H9 (cell line): ENCODE data around the gene SLC35G6. TPM values are rescaled to one million over a fixed set of nuclear protein-coding genes. Genes with fewer than 3 reads are reported as not detected.
A peak's percentile ranks its signal among the peaks of the same experiment; 100 is the strongest.

Experiments used
- DNase-seq: peaks from one replicate; pipeline ENCODE4 v3.0.0-alpha.2; 2017
- H2AFZ ChIP-seq: one replicate; pipeline ENCODE4 v1.6.1; 2013; ENCODE audit warnings: mild to moderate bottlenecking, low read length, control low read depth, moderate library complexity
- H2AK5ac ChIP-seq: 2 replicates; pipeline ENCODE4 v1.6.1; 2013; ENCODE audit warnings: low read length, control low read depth, mixed read lengths; ENCODE audit not compliant: insufficient read length
- H2BK120ac ChIP-seq: one replicate; pipeline ENCODE4 v1.6.1; 2013; ENCODE audit warnings: low read depth, mild to moderate bottlenecking, low read length, control low read depth, inconsistent platforms; ENCODE audit not compliant: poor library complexity, severe bottlenecking
- H2BK12ac ChIP-seq: 2 replicates; pipeline ENCODE4 v1.6.1; 2013; ENCODE audit warnings: low read length, control low read depth, mixed read lengths, low read depth; ENCODE audit not compliant: insufficient read length
- H2BK15ac ChIP-seq: 2 replicates; pipeline ENCODE4 v1.6.1; 2013; ENCODE audit warnings: low read depth, low read length, control low read depth
- H2BK20ac ChIP-seq: one replicate; pipeline ENCODE4 v1.6.1; 2013; ENCODE audit warnings: low read depth, mild to moderate bottlenecking, low read length, control low read depth, inconsistent platforms; ENCODE audit not compliant: poor library complexity, severe bottlenecking
- H2BK5ac ChIP-seq: 2 replicates; pipeline ENCODE4 v1.6.1; 2013; ENCODE audit warnings: low read length, control low read depth, mixed read lengths; ENCODE audit not compliant: insufficient read length
- H3K14ac ChIP-seq: 2 replicates; pipeline ENCODE4 v1.6.1; 2013; ENCODE audit warnings: low read length, control low read depth; ENCODE audit not compliant: insufficient read depth
- H3K18ac ChIP-seq: 2 replicates; pipeline ENCODE4 v1.6.1; 2013; ENCODE audit warnings: low read depth, mild to moderate bottlenecking, mixed read lengths, low read length, control low read depth; ENCODE audit not compliant: insufficient read length
- H3K23ac ChIP-seq: 2 replicates; pipeline ENCODE4 v1.6.1; 2013; ENCODE audit warnings: low read length, control low read depth, mixed read lengths, low read depth; ENCODE audit not compliant: insufficient read length
- H3K23me2 ChIP-seq: 2 replicates; pipeline ENCODE4 v1.6.1; 2013; ENCODE audit warnings: low read depth, mild to moderate bottlenecking, mixed read lengths, low read length, control low read depth; ENCODE audit not compliant: insufficient read length, poor library complexity, severe bottlenecking
- H3K27ac ChIP-seq: 2 replicates; pipeline ENCODE4 v1.5.1; 2013; ENCODE audit warnings: low read length, control low read depth, mixed read lengths, low read depth; ENCODE audit not compliant: insufficient read length
- H3K27me3 ChIP-seq: 2 replicates; pipeline ENCODE4 v1.6.1; 2013; ENCODE audit warnings: low read length, control low read depth, inconsistent platforms; ENCODE audit not compliant: insufficient read depth
- H3K4ac ChIP-seq: 2 replicates; pipeline ENCODE4 v1.6.1; 2013; ENCODE audit warnings: low read depth, mild to moderate bottlenecking, control low read depth, inconsistent platforms, low read length, moderate library complexity
- H3K4me1 ChIP-seq: 2 replicates; pipeline ENCODE4 v1.6.1; 2013; ENCODE audit warnings: low read length, control low read depth, inconsistent platforms; ENCODE audit not compliant: insufficient read depth
- H3K4me2 ChIP-seq: 2 replicates; pipeline ENCODE4 v1.6.1; 2013; ENCODE audit warnings: low read length, control low read depth, mixed read lengths; ENCODE audit not compliant: insufficient read length, insufficient read depth
- H3K56ac ChIP-seq: 2 replicates; pipeline ENCODE4 v1.6.1; 2013; ENCODE audit warnings: low read depth, mild to moderate bottlenecking, mixed read lengths, low read length, control low read depth; ENCODE audit not compliant: insufficient read length
- H3K79me1 ChIP-seq: 2 replicates; pipeline ENCODE4 v1.6.1; 2013; ENCODE audit warnings: low read depth, mild to moderate bottlenecking, moderate library complexity, low read length, control low read depth, inconsistent platforms; ENCODE audit not compliant: insufficient read depth, poor library complexity, severe bottlenecking
- H3K79me2 ChIP-seq: 2 replicates; pipeline ENCODE4 v1.6.1; 2013; ENCODE audit warnings: low read length, control low read depth, inconsistent platforms; ENCODE audit not compliant: insufficient read depth
- H3K9ac ChIP-seq: 2 replicates; pipeline ENCODE4 v1.6.1; 2013; ENCODE audit warnings: low read length, control low read depth, mixed read lengths; ENCODE audit not compliant: insufficient read length; ENCODE audit errors: extremely low read depth
- H3K9me3 ChIP-seq: one replicate; pipeline ENCODE4 v1.6.1; 2013; ENCODE audit warnings: low read depth, low read length, inconsistent platforms; ENCODE audit not compliant: control insufficient read depth
- H3T11ph ChIP-seq: one replicate; pipeline ENCODE4 v1.6.1; 2013; ENCODE audit warnings: mild to moderate bottlenecking, low read length, control low read depth, inconsistent platforms
- H4K20me1 ChIP-seq: one replicate; pipeline ENCODE4 v1.6.1; 2013; ENCODE audit not compliant: control insufficient read depth, insufficient read length, insufficient read depth
- H4K5ac ChIP-seq: 2 replicates; pipeline ENCODE4 v1.6.1; 2013; ENCODE audit warnings: low read depth, mild to moderate bottlenecking, mixed read lengths, low read length, control low read depth; ENCODE audit not compliant: insufficient read length
- H4K8ac ChIP-seq: replicated peaks from 2 replicates; pipeline ENCODE4 v1.6.1; 2013; ENCODE audit warnings: low read length, control low read depth, mixed read lengths, low read depth; ENCODE audit not compliant: insufficient read length
- H4K91ac ChIP-seq: 2 replicates; pipeline ENCODE4 v1.6.1; 2013; ENCODE audit warnings: low read depth, mild to moderate bottlenecking, moderate library complexity, mixed read lengths, low read length, control low read depth; ENCODE audit not compliant: insufficient read length
- H3K27ac Mint-ChIP-seq, 3 experiments: 2 replicates in 2 of 3; 3 replicates in 1 of 3; pipeline ENCODE4 v1.8.0; 2020 to 2021; ENCODE audit warnings: mixed read lengths in 3 of 3, mild to moderate bottlenecking in 1 of 3, moderate library complexity in 1 of 3
- H3K27me3 Mint-ChIP-seq: 2 replicates; pipeline ENCODE4 v1.8.0; 2021; ENCODE audit warnings: low read depth, mild to moderate bottlenecking, moderate library complexity, mixed read lengths
- H3K36me3 Mint-ChIP-seq, 3 experiments: 2 replicates in 2 of 3; 3 replicates in 1 of 3; pipeline ENCODE4 v1.8.0; 2020 to 2021; ENCODE audit warnings: low read depth in 3 of 3, mixed read lengths in 3 of 3; ENCODE audit not compliant: insufficient read depth in 1 of 3
- H3K4me1 Mint-ChIP-seq, 2 experiments: 2 replicates each; pipeline ENCODE4 v1.8.0; 2020; ENCODE audit warnings: mixed read lengths in 2 of 2
- H3K4me3 Mint-ChIP-seq, 2 experiments: 2 replicates in 1 of 2; 3 replicates in 1 of 2; pipeline ENCODE4 v1.8.0; 2020 to 2021; ENCODE audit warnings: mild to moderate bottlenecking in 2 of 2, mixed read lengths in 2 of 2, moderate library complexity in 1 of 2
- H3K9me3 Mint-ChIP-seq, 2 experiments: 2 replicates in 1 of 2; 3 replicates in 1 of 2; pipeline ENCODE4 v1.8.0; 2020; ENCODE audit warnings: mild to moderate bottlenecking in 2 of 2, mixed read lengths in 2 of 2, moderate library complexity in 1 of 2
- CTCF ChIP-seq: fragments of 200-600 bp; sonication (generic); conservative IDR thresholded peaks from 3 replicates; pipeline ENCODE4 v1.8.0; 2021; ENCODE audit warnings: antibody characterized with exemption, mild to moderate bottlenecking
- WGBS: extraction: QIAGEN DNeasy Blood & Tissue Kit; methylation state at CpG from one replicate; pipeline ENCODE4 v1.1.7; 2013; ENCODE audit warnings: missing lambda C conversion rate, low lambda C conversion rate, mixed read lengths; ENCODE audit not compliant: insufficient read length; ENCODE audit errors: extremely low coverage; 5-methylcytosine and 5-hydroxymethylcytosine counted together
- total RNA-seq: library from RNA; stranded (reverse); gene quantifications from 2 replicates; pipeline ENCODE4 v1.2.1, GENCODE V29; 2021

The SLC35G6 gene
- total RNA-seq, 1 experiment from 2014 or later: not detected

GRCh38 chr17:7465597-7466275 is 15.5 kb upstream of the SLC35G6 start:
- Histone ChIP-seq H3K4ac (no peak overlapping the region), H2BK5ac (no peak overlapping the region), H4K91ac (no peak overlapping the region), H3K9ac (no peak overlapping the region), H2AK5ac (no peak overlapping the region), H3T11ph (no peak overlapping the region), H3K56ac (no peak overlapping the region), H3K27me3 (no peaks in the 10 kb centered on the region), H2BK20ac (no peak overlapping the region), H3K79me1 (no peaks in the 10 kb centered on the region), H4K20me1 (peaks cover 2% of the 10 kb centered on the region), H3K23me2 (no peaks in the 10 kb centered on the region), H3K9me3 (no peaks in the 10 kb centered on the region), H3K18ac (no peak overlapping the region), H3K79me2 (no peaks in the 10 kb centered on the region), H2AFZ (no peak overlapping the region), H2BK15ac (no peak overlapping the region), H2BK12ac (no peak overlapping the region), H4K5ac (no peak overlapping the region), H2BK120ac (no peak overlapping the region), H3K23ac (no peak overlapping the region), H3K4me2 (no peak overlapping the region), H3K14ac (no peak overlapping the region), H3K4me1 (peaks cover 8% of the 10 kb centered on the region; the same call in 1 of the 2 replicates), H4K8ac (no peak overlapping the region), H3K27ac (no peak overlapping the region)
- H3K36me3 Mint-ChIP-seq: peaks cover 3 to 20% (median 18%) of the 10 kb centered on the region in 3 experiments; a peak in 5 of 7 replicates
- peaks cover 7 to 13% of the 10 kb centered on the region in 2 experiments for H3K4me1 Mint-ChIP-seq
- H3K9me3 Mint-ChIP-seq: no peaks in the 10 kb centered on the region
- H3K27me3 Mint-ChIP-seq: no peaks in the 10 kb centered on the region
- no peak for TF ChIP-seq CTCF
- H3K27ac Mint-ChIP-seq: peak overlapping the region in 2 of 3 experiments; percentile 59 to 93; a peak in 3 of 7 replicates
- no peak for DNase-seq
- WGBS: no CpG with 5 or more reads among the region's 33 CpGs
- no peak overlapping the region for H3K4me3 Mint-ChIP-seq
